Measurements from ENCODE around the gene SIGLEC5.
A peak's percentile ranks its signal among the peaks of the same experiment; 100 is the strongest.

The SIGLEC5 gene

DNA sequence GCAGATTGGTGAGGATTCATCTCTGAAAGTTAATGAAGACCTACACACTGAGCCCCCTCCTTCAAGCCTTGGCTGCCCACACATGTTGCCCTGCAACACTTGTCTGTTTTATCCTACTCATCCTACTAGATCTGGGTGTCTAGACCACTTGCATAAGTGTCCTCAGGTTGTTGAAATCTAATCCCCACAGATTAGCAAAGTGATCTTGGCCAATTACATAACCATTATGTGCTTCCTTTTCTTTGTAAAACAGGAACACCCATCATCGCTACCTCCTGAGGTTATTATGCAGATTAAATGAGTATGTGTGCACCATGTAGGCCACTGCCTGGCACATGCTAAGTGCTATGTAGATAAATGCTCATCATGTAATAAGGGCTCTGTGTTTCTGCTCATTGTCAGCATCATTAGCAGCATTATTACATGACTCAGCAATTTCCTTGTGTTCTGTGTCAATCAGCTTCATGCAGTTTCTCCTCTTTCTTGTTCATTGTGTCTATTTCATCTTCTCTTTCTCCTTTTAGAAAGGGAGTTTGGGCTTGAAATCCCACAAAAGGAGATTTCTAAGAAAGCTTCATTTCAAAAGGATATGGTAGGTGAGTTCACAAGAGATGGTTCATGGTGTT is 44.0 kb downstream of the SIGLEC5 start:
- no peak for DNase-seq

DNA sequence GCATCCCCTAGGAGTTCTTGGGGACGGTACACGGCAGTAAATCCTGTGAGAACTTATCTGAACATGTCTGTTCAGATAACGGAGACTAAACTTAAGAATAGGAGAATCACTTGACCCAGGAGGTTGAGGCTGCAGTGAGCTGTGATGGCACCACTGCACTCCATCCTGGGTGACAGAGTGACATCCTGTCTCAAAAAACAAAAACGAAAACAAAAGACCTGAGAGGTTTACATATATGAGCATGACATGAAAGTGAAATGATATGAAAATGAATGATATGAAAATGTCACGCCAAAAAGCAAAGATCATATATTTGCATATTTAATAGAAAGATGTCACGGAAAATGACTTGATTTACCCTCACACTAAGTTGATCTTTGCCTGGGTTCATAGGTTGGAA is 53.4 kb downstream of the SIGLEC5 start:
- no peak for DNase-seq

DNA sequence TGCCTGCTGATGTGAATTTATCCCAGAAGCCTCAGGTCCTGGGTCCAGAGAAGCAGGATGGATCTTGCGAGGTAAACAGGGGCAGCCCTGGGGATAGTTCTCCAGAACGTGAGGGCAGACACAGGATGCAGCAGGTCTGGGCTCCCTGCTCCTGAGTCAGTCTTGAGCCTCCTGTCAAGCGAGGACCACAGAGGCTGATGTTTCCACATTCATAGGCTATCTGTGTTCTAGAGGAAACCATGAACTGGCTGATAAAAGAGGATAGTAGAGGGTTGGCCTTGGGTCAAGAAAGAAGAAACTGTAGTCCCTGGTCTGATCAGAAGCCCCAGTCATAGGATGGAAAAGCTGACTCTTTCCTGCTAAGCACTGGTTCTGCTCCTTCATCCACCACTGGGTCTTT is 56.9 kb downstream of the SIGLEC5 start:
- no peak for DNase-seq

DNA sequence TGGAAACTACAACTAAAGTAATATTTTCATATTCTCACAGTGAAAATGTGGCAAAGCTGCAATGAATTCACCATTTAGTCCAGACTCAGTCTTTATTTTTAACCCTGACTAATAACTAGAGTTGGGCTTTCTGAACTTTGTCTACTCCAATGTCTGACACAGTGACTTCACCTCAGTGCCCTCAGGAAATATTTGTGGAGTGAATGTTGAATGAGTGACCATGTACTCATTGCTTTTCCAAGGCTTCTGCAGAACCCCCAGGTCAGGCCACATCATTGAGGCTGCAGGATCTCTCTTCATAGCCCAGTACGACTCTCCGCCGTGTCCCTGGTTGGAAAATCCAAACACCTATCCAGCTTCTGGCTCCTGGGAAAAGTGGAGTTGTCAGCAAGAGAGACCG is 57.3 kb downstream of the SIGLEC5 start:
- DNase-seq: peak; percentile 65

DNA sequence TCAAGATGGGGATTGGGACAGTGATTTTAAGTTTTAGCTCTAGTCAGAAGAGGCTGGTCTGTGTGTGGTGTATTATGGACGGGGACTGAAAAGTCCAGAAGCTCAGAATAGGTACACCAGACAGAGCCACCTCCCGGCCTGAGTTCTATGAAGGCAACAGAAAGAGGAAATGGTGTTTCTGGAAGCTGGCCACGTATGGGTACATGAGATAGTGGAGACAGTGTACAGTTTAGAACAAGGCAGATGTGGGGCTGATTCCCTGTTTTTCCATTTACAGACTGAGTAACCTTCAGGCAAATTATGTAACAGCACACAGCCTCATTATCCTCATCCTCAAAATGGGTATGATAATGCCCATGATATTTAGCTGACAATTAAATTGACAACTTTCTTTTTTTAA is 57.8 kb downstream of the SIGLEC5 start:
- no peak for DNase-seq

DNA sequence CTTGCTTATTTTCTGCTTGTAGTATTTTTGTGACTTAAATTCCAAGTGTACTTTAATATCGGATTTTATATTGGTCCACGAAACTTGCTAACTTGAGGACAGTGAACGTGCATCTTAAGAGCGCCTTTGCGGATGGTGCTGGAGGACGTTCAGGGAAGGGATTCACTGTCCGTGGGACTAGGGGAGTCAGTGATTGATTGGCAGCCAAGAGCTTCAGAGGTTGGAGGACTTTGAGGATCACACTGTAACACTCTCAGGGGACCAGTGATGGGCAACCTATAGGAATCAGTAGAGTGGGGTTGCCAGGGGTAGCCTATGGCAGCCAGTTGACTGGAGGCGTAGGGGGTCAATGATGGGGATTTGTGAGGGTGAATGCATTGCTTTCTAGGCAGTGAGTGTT is 58.6 kb downstream of the SIGLEC5 start:
- DNase-seq: no peak

DNA sequence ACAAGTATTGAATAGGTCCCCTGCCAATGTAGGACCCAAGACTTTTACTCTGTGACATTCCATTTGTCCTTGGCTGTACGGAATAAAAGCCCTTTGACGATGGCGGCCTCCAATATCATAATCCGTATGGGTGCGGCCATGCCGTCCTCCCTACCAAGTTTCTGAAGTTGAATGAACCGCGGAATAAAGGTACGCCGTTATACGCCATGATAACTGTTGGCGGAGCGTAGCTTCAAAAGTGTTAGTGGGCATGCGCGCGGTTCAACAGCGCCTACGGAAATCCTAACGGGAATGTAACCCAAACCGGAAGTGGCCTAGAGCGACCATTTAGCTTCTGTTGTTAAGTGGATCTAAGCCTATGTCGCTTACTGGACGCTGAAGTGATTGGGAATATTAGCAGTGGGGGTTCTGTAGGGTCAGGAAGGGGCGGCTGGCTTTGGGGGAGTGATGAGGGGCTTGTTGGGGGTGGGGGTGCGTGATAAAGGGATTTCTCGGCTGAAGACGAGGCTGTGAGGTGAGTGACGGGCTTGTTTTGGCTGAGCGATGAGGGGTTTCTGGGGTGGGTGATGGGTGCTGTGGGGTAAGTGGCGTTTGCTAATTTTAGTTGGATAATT is 59.1 kb downstream of the SIGLEC5 start, which contains the start of gene ZNF175:
ZNF175 (plus strand) TSS at position 322 of the 614 bp plus-strand sequence. CDS start 2,047 bp downstream, outside the sequence.
- DNase-seq: peak; percentile 96

DNA sequence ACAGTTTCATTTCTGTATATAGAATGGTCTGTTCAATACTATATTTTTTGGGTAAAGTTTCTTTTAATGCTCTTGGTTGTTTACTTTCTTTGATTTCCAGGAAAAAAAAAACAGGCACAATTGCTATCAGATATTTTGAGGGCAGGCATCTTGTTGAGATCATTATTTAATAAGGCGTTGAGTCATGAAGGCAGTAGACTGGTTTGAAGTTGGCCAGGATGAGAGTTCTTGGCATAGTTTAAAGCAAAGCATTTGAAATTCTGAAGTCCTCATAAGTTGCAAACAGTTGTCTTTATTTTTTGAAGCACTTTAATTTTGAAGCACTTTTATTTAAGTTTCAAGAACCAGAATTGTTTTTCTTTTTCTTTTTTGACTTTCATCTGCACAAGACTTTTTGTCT is 61.7 kb downstream of the SIGLEC5 start:
- DNase-seq: no peak

DNA sequence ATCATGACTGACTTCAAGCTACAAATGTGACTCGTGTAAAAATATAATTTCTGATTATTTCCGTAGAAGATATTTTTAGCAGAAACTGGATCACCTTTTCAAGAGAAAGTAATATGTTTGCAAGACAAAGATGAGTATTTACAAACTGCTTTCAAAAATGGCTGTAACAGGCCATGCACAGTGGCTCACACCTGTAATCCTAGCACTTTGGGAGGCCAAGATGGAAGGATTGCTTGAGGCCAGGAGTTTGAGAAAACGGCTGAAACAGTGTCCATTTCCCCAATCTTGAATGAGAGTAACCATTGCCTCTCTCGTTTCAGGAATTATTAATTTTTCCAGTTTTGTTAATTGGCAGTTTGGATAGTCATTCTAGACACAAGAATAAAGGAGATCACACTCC is 62.6 kb downstream of the SIGLEC5 start:
- DNase-seq: no peak

DNA sequence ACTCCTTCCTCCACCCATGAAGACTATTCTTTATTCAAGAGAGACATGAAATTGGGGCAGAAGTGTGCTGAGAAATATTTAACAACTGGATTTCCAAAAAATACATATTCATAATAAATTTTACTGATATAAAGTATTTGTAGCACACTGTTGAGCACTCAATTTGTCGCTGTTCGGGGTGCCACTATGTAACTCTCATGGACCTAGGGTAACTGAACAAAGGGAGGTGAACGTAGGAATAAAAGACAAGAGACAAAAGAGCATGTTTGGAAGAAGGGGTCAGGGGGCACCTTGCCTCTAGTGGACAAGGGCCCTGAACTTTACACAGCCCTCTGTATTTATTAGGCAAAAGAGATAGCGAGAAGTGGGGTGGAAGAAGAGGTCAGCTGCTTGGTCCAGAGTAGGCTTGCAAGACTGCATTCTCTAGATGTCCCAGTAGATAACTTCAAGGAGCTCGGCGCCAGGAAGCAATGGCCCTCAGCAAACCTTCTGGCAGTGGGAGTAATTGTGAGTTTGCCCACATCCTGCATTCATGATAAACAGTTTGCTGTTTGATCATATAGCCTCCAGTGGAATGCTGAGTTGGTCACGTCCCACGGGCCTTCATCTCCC is 63.6 kb downstream of the SIGLEC5 start:
- DNase-seq: no peak

DNA sequence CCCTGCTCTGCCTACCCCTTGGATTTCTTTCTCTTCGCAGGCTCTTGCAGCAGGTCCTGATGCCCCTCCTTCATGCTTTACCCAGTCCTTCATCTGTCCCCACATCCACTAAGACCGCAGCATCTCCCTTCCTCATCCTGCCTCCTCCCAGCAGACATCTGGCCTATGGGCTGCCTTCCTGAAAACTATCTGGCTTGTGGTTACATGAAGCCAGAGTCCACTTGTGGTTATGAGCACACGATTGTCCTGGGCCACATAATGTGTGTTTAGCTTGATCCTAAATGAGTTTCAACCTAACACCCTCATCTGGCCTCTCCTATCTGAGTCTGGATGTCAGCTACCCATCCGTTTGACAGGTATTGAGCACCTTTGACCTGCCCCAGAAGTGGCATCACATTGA is 64.6 kb downstream of the SIGLEC5 start:
- no peak for DNase-seq

DNA sequence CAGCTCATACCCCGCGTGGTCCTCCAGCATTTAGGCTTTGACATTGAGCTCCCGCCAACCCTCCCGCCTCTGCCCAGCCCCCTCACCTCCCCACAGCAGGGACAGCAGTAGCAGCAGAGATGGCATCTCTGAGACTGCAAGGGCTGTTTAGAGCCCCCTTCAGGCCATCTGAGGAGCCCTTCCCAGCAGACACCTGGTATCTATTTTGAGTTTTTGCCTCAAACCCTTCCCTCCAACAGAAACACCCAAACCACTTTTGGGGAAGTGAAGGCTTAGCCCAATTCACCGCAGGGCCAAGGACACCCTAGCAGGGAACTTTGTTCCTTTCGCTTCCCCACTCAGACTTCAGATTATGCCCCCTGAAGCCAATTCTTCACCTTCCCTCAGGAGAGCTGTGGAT is 65.4 kb downstream of the SIGLEC5 start:
- no peak for DNase-seq

Measured in fibroblast of skin of right biceps (primary cell).